ENCODE results near the gene SLC25A1. TPM values are rescaled to one million over a fixed set of nuclear protein-coding genes. Genes with fewer than 3 reads are reported as not detected.

SLC25A1 gene
- total RNA-seq, 8 experiments from 2014 or later = 42.8 to 72.6 (median 62.2) TPM

GRCh38 chr22:19187716-19188563 is 9.4 kb upstream of the SLC25A1 start:
- 20 to 100% (median 70%) methylated on average over 1 to 4 of the region's 6 CpGs; no CpG with 5 or more reads in 2 of the 10 experiments for WGBS, 10 experiments
- Histone ChIP-seq H3K27ac (no peak overlapping the region), H3K4me1 (replicated peaks in 1 of 2) (no peaks in the 10 kb centered on the region), H3K4me3 (no peak overlapping the region)
- ATAC-seq (replicated peaks in 6 of 8) = no peak
- in situ Hi-C loops (cut with MboI; ENCODE audit: low pct_unique_long_range_greater_than_20kb in 2 of 9, low sequenced_read_pairs in 9 of 9, unreplicated experiment in 9 of 9) = loop anchor here in 3 of 9 experiments (10.0 to 25.0 kb wide), 3 partner anchors 147 to 449 kb away; partner anchors contain the start of genes C22orf39 (in 1 of the 3), HIRA (in 1 of the 3) and MRPL40 (in 1 of the 3)

DNA sequence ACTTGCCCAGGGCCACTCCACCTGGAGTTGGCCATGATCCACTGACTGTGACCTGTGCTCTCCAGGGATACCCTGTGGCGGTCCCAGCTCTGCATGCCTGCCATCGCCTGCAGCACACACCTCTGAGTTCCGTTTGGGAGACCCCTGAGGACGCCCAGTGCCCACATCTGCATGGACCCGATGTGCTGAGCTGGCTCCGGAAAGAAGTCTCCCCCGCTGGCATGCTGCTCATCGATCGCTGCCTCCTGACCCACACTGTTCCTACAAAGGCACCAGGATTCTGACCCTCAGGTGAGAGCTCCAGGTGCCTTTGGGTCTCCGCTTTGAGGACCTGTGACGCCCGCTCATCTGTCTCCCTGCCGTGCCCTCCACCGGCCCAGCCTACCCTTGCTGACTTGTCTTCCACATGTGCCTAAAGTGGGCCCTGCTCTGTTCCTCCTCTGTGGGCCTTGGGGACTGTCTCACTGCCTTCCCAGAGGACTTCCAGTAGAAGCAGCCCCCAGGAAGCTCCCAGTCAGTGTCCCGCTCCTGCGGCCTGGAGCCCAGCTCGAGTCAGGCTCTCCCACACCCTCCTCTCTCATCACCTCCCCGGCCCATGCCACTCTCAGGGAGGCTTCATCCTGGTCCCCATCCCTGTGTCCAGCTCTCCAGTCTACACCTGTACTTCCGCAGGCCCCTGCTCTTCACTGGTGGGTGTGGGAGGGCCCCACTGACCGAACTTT is 5.9 kb upstream of the SLC25A1 start:
- peak in 3 of 8 experiments; percentile 9 to 13 (median 11) for ATAC-seq (replicated peaks in 6 of 8)
- Histone ChIP-seq H3K4me3 (no peak overlapping the region), H3K27ac (no peak overlapping the region), H3K4me1 (replicated peaks in 1 of 2) (peaks cover 4 to 5% of the 10 kb centered on the region in 2 donors)
- in situ Hi-C loops (cut with MboI; ENCODE audit: low pct_unique_long_range_greater_than_20kb in 2 of 9, low sequenced_read_pairs in 9 of 9, unreplicated experiment in 9 of 9) = loop anchor here in 3 of 9 experiments (10.0 to 25.0 kb wide), 3 partner anchors 150 to 453 kb away; partner anchors contain the start of genes C22orf39 (in 1 of the 3), HIRA (in 1 of the 3) and MRPL40 (in 1 of the 3)
- 78 to 100% (median 91%) methylated on average over 1 to 7 of the region's 20 CpGs; no CpG with 5 or more reads in 4 of the 10 experiments for WGBS, 10 experiments

DNA sequence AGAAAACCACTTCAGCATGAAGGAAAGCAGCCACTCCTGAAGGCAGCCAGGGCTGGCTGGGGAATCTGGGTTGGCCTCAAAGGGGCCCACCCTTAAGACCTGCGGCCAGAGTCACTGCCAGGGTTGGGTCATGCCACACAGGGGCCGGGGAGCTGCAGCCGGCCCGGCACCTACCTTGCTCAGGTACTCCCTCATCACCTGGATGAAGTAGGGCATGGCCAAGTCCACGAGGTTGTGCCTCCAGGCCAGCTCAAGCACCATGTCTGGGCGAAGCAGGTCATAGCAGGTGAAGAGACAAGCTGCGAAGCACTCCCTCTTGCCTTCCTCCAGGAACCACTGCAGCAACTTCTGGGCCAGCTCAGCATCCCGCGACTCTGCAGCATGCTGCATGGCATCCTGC is 4.7 kb upstream of the SLC25A1 start:
- ATAC-seq (replicated peaks in 6 of 8) = no peak
- Histone ChIP-seq H3K27ac (no peak overlapping the region), H3K4me1 (replicated peaks in 1 of 2) (peaks cover 4 to 5% of the 10 kb centered on the region in 2 donors), H3K4me3 (no peak overlapping the region)
- 80 to 100% (median 90%) methylated on average over 1 to 4 of the region's 9 CpGs; no CpG with 5 or more reads in 5 of the 10 experiments for WGBS, 10 experiments
- in situ Hi-C loops (cut with MboI; ENCODE audit: low pct_unique_long_range_greater_than_20kb in 2 of 9, low sequenced_read_pairs in 9 of 9, unreplicated experiment in 9 of 9) = loop anchor here in 3 of 9 experiments (10.0 to 25.0 kb wide), 3 partner anchors 152 to 454 kb away; partner anchors contain the start of genes C22orf39 (in 1 of the 3), HIRA (in 1 of the 3) and MRPL40 (in 1 of the 3)

DNA sequence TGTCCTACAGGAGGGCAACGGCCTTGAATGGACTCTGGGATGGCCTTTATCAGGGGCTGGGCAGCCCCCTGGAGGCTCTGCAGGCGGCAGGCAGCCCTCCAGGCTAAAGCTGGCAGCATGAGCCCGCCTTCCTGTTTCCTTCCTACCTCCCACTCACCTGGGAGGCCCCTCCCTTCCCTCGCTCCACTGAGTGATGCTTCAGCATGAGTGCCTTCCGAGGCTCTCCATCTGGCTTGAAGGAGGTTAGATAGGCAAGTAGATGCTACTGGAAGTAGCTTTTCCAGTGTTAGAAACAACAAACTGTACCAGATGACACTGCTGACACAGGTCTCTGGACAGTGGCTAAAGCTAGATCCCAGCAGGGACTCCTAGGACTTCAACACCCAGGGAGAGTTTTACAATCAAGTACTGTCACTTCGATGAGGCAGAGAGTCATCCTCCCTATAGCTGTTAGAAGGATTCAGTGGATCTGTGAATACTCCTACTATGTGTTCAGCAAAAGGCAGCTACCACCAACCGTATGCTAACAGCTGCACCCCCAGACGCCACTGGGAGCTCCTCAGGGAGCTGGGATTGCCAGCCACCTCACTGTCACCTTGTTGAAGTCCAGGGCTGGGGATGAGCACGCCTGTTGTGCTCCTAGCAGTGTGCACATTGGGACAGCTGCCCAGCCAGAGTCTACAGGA is 4.1 kb upstream of the SLC25A1 start:
- Histone ChIP-seq H3K27ac (no peak overlapping the region), H3K4me3 (no peak overlapping the region), H3K4me1 (replicated peaks in 1 of 2) (peaks cover 4 to 5% of the 10 kb centered on the region in 2 donors)
- WGBS, 10 experiments = 53 to 100% (median 61%) methylated on average over 1 to 5 of the region's 9 CpGs; no CpG with 5 or more reads in 6 of the 10 experiments
- no peak for ATAC-seq (replicated peaks in 6 of 8)
- in situ Hi-C loops (cut with MboI; ENCODE audit: low pct_unique_long_range_greater_than_20kb in 2 of 9, low sequenced_read_pairs in 9 of 9, unreplicated experiment in 9 of 9) = loop anchor here in 3 of 9 experiments (10.0 to 25.0 kb wide), 3 partner anchors 152 to 455 kb away; partner anchors contain the start of genes C22orf39 (in 1 of the 3), HIRA (in 1 of the 3) and MRPL40 (in 1 of the 3)

GRCh38 chr22:19181786-19182471 is 3.4 kb upstream of the SLC25A1 start:
- ATAC-seq (replicated peaks in 6 of 8) = no peak
- Histone ChIP-seq H3K27ac (no peak overlapping the region), H3K4me3 (no peak overlapping the region), H3K4me1 (replicated peaks in 1 of 2) (peaks cover 10% of the 10 kb centered on the region in 2 donors)
- 0 to 93% (median 82%) methylated on average over 1 to 7 of the region's 12 CpGs; no CpG with 5 or more reads in 4 of the 10 experiments for WGBS, 10 experiments
- in situ Hi-C loops (cut with MboI; ENCODE audit: low pct_unique_long_range_greater_than_20kb in 2 of 9, low sequenced_read_pairs in 9 of 9, unreplicated experiment in 9 of 9) = loop anchor here in 3 of 9 experiments (10.0 to 25.0 kb wide), 3 partner anchors 153 to 455 kb away; partner anchors contain the start of genes C22orf39 (in 1 of the 3), HIRA (in 1 of the 3) and MRPL40 (in 1 of the 3)

DNA sequence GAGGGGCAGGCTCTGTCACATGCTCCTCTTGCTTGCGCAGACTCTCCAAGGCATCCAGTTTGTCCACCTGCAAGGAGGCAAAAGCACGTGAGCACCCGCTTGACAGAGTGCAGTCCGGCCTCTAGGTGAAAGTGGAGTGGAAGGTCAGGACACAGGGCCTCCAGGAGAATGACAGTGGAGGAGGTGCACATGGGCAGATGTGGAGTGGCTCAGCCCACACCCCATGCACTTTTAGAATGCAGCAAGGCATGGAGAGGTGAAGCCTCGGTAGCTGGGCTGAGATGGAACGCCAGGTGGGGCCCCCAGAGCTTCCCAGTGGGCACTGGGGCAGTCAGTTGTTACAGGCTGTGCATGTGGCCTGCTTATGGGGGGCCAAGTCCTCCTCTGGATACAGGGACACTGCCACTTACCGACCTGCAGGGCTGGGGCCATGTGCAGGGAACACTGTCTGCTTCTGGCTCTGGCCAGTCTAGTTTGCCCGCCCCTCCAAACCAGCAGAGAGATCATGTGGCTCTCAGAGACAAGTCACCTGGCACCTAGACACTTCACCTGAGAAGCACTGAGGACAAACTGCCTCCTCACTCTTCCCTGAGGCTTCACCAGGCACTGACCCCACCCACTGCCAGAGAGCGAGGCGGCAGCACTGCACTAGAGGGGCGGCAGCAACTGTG is 2.3 kb upstream of the SLC25A1 start:
- peaks cover 20 to 21% of the 10 kb centered on the region in 2 donors for H3K4me1 ChIP-seq (replicated peaks in 1 of 2)
- ATAC-seq (replicated peaks in 6 of 8) = no peak
- no peak overlapping the region for H3K27ac ChIP-seq
- no peak overlapping the region for H3K4me3 ChIP-seq
- in situ Hi-C loops (cut with MboI; ENCODE audit: low pct_unique_long_range_greater_than_20kb in 2 of 9, low sequenced_read_pairs in 9 of 9, unreplicated experiment in 9 of 9) = loop anchor here in 3 of 9 experiments (10.0 to 25.0 kb wide), 3 partner anchors 154 to 456 kb away; partner anchors contain the start of genes C22orf39 (in 1 of the 3), HIRA (in 1 of the 3) and MRPL40 (in 1 of the 3)
- WGBS, 10 experiments = 40 to 100% (median 62%) methylated on average over 1 to 8 of the region's 11 CpGs; no CpG with 5 or more reads in 3 of the 10 experiments

DNA sequence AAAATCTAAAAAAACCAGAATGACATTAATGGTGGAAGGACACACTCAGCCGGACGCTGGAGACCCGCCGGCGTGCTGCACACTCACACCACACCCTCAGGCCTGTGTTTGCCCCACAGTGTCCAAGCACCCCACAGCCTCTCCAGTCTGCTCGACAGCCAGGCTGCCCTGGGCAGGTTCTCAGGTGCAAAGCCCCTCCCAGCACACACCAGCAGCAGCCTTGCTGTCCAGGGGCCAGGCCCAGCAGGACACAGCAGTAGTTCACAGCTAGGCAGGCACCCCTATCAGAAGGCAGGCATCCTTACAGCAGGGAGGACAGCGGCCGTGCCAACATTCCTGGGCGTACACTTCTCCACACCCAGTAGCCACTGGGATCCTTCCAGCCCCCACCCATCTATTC is 1.7 kb upstream of the SLC25A1 start:
- Histone ChIP-seq H3K4me3 (no peak overlapping the region), H3K4me1 (replicated peaks in 1 of 2) (peaks cover 21 to 22% of the 10 kb centered on the region in 2 donors), H3K27ac (no peak overlapping the region)
- in situ Hi-C loops (cut with MboI; ENCODE audit: low pct_unique_long_range_greater_than_20kb in 2 of 9, low sequenced_read_pairs in 9 of 9, unreplicated experiment in 9 of 9) = loop anchor here in 3 of 9 experiments (10.0 to 25.0 kb wide), 3 partner anchors 155 to 457 kb away; partner anchors contain the start of genes C22orf39 (in 1 of the 3), HIRA (in 1 of the 3) and MRPL40 (in 1 of the 3)
- WGBS, 10 experiments = 100% methylated on average over 1 of the region's 9 CpGs; no CpG with 5 or more reads in 8 of the 10 experiments
- ATAC-seq (replicated peaks in 6 of 8) = no peak

DNA sequence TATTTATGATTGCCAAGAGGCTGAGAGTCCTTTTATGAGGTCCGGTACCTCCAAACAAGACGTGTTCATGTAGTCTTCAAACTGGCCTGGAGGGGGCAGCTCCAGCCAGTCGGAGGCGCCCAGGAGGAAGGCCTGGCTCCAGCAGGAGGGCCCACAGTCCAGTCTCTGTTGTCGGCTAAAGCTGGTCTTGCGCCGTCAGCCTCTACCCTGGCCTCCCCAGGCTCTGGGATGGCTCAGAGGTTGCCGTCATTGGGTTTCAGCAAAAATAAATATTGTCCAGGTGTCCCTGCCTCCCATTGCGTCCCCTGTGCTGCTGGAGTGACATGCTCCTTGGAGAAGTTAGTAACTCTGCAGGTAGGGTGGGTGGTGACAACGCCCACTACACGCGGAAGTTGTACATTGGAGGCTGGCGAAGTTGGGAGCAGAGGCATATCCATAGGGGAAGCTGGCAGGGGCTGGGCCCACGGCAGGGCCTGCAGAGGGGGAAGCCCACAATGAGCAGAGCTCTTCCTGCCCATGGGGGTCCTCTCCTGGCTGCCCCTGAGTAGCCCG is 1.0 kb upstream of the SLC25A1 start:
- in situ Hi-C loops (cut with MboI; ENCODE audit: low pct_unique_long_range_greater_than_20kb in 2 of 9, low sequenced_read_pairs in 9 of 9, unreplicated experiment in 9 of 9) = loop anchor here in 3 of 9 experiments (10.0 to 25.0 kb wide), 3 partner anchors 155 to 458 kb away; partner anchors contain the start of genes C22orf39 (in 1 of the 3), HIRA (in 1 of the 3) and MRPL40 (in 1 of the 3)

DNA sequence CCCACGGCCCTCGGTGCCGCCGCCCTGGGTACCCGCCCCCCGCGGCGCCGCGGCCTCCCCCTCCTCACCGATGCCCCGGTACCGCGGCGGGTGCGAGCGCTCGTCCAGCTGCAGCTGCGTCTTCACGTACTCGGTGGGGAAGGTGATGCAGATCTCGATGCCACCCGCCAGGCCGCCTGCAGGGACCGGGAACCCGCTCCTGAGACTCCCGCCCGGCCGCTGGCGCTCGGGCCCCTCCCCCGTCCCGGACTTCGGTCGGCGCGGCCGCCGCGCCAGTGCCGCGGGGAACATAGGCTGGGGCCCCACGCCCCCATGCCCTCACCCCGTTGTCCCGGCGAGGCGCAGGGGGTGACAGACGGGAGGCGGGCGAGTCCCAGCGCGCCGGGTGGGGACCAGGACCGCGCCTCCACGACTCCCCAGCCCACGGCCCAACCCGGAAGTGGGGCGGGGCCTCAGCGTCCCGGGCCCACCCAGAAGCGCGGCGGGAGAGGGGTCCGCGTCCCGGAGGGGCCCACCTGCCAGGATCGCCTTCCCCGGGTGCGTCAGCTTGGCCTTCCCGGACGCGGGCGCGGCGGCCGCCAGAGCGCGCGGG is 375 bp downstream of the SLC25A1 start:
- Histone ChIP-seq H3K4me3 (peak overlapping the region; percentile 61 to 91 (median 79)), H3K27ac (peak overlapping the region; percentile 76 to 88), H3K4me1 (replicated peaks in 1 of 2) (peaks cover 23 to 25% of the 10 kb centered on the region in 2 donors)
- in situ Hi-C loops (cut with MboI; ENCODE audit: low pct_unique_long_range_greater_than_20kb in 2 of 9, low sequenced_read_pairs in 9 of 9, unreplicated experiment in 9 of 9) = loop anchor here in 2 of 9 experiments (25.0 kb wide), 2 partner anchors 259 to 459 kb away; partner anchors contain the start of genes C22orf39 (in 1 of the 2), HIRA (in 1 of the 2) and MRPL40 (in 1 of the 2)
- WGBS, 10 experiments = no CpG with 5 or more reads among the region's 80 CpGs
- ATAC-seq (replicated peaks in 6 of 8) = peak; percentile 18 to 67 (median 60)

More for the DNA sequence above, 1.0 kb upstream of the SLC25A1 start:
- peak; percentile 37 to 56 (median 48) for ATAC-seq (replicated peaks in 6 of 8)
- Histone ChIP-seq H3K4me3 (peak overlapping the region; percentile 61 to 91 (median 79)), H3K4me1 (replicated peaks in 1 of 2) (peaks cover 21 to 22% of the 10 kb centered on the region in 2 donors), H3K27ac (peak overlapping the region; percentile 38 to 63)
- 18 to 100% (median 20%) methylated on average over 1 to 9 of the region's 15 CpGs; no CpG with 5 or more reads in 5 of the 10 experiments for WGBS, 10 experiments

Measured in motor neuron (in vitro differentiated cells).